GM10266 (cell line): ENCODE results near the gene BAX.
A peak's percentile ranks its signal among the peaks of the same experiment; 100 is the strongest.

ENCODE experiments used
- DNase-seq: peaks from one replicate; pipeline ENCODE4 v3.0.0; 2012; ENCODE audit errors: extremely low spot score
- TF ChIP-seq, protein P1 (sequence below): IDR thresholded peaks from 2 replicates; pipeline ENCODE4 v1.5.1; 2012; ENCODE audit warnings: mild to moderate bottlenecking, low read depth; ENCODE audit not compliant: control insufficient read depth, insufficient read depth; ENCODE audit errors: missing control alignments

Gene BAX

DNA sequence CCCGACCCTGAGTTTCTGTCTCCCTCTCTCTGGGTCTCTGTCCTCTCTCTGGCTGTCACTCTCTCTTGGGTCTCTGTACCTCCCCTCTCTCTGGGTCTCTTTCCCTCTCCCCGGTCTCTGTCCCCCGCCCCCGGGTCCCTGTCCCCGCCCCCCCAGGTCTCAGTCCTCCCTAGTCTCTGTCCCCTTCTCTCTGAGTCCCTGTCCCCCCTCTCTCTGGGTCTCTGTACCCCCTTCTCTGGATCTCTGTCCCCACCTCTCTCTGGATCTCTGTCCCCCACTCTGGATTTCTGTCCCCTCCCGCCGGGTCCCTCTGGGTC is 8.1 kb downstream of the BAX start:
- DNase-seq: no peak
- TF ChIP-seq, protein P1, sequence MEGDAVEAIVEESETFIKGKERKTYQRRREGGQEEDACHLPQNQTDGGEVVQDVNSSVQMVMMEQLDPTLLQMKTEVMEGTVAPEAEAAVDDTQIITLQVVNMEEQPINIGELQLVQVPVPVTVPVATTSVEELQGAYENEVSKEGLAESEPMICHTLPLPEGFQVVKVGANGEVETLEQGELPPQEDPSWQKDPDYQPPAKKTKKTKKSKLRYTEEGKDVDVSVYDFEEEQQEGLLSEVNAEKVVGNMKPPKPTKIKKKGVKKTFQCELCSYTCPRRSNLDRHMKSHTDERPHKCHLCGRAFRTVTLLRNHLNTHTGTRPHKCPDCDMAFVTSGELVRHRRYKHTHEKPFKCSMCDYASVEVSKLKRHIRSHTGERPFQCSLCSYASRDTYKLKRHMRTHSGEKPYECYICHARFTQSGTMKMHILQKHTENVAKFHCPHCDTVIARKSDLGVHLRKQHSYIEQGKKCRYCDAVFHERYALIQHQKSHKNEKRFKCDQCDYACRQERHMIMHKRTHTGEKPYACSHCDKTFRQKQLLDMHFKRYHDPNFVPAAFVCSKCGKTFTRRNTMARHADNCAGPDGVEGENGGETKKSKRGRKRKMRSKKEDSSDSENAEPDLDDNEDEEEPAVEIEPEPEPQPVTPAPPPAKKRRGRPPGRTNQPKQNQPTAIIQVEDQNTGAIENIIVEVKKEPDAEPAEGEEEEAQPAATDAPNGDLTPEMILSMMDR: no peak

DNA sequence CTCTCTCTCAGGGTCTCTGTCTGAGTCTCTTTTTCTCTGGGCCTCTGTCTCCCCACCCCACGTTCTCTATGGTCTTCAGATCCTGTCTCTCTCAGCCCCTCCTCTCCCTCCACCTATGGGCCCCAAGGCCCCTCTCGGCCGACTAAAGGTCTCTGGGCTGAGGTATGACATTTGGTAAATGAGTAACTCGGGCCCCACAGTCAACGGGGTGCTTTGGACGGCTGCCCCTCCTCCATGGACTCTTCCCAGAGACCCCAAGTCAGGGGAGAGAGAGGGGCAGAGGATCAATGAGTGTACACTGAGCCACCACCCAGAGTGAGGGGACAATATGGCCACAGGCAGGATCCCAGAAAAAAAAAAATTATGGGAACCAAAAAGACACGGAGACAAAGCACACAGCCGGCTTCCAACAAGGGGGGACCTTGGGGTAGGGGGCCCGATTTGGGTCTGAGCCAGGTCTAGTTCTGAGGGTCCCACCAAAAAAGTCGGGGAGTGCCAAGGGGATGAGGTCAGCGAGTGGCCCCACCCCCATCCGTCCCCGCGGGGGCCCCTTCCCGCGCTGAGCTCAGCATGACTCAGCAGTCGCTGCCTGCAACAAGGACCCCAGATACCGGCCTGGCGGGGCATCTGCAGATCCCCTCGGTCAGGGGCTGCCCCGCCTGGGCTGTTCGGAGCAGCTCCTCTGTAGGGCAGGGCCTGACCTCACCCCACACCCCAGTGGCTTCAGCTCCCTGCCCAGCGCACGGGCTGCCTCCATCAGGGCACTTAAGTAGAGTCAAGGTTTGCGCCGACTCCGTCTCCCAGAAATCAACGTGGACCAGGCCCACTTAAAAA is 8.9 kb downstream of the BAX start:
- TF ChIP-seq, protein P1: no peak
- DNase-seq: peak; percentile 87

DNA sequence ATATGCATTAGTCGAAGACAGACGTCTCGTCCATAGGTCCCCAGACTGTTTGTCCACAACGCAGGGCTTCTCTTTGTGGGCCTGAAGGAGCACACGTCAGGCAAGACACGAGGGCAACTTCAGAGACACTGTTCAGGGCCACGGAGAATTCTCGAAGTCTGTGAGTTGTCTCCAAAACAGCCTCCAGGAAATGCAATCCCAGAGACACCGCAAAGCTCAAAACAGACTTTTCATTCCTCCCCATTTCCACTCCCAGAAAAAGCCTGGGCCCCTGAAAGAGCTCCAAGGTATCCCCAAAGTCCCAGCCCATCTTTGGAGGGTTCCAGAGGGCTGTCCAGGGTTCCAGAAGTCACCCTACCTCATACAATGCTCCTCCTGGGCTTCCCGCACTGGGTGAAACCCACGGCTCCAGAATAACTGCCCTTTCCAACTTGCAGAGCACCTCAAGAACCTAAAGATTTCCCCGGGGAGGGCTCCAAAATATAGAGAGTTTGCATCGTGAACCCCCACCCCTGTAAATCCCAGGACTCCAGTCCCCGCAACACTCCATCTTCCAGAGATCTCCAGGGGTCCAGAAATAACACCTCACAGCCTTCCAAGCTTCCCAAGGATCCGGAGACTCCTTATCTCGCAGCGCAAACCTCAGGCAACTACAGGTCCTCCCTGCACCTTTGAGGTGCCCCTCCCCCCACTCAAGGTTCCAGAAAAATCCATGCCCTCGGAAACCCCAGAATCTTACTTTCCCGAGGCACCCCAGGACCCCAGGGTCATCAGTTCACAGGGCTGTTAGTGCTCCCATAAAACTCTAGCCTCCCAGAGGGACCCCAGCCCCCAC is 9.7 kb downstream of the BAX start:
- no peak for DNase-seq
- TF ChIP-seq, protein P1: no peak

DNA sequence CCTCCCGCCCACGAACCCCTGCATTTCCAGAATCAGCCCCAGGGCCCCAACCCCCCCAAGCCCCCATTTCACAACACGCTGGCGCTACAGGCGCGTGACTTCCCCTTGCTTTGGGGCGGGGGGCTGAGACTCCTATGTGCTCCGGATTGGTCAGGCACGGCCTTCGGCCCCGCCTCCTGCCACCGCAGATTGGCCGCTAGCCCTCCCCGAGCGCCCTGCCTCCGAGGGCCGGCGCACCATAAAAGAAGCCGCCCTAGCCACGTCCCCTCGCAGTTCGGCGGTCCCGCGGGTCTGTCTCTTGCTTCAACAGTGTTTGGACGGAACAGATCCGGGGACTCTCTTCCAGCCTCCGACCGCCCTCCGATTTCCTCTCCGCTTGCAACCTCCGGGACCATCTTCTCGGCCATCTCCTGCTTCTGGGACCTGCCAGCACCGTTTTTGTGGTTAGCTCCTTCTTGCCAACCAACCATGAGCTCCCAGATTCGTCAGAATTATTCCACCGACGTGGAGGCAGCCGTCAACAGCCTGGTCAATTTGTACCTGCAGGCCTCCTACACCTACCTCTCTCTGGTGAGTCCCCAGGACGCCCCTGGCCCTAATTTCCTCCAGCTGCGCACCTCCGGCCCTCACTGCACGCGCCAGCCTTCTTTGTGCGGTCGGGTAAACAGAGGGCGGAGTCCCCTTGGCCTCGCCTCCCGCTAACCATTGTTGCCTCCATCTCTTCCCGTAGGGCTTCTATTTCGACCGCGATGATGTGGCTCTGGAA is 10.5 kb downstream of the BAX start, which contains the start of gene FTL:
FTL (plus strand) TSS at position 270 of the 766 bp plus-strand sequence; CDS start at position 469, 199 bp downstream.
- peak; percentile 97 for DNase-seq
- TF ChIP-seq, protein P1: no peak

DNA sequence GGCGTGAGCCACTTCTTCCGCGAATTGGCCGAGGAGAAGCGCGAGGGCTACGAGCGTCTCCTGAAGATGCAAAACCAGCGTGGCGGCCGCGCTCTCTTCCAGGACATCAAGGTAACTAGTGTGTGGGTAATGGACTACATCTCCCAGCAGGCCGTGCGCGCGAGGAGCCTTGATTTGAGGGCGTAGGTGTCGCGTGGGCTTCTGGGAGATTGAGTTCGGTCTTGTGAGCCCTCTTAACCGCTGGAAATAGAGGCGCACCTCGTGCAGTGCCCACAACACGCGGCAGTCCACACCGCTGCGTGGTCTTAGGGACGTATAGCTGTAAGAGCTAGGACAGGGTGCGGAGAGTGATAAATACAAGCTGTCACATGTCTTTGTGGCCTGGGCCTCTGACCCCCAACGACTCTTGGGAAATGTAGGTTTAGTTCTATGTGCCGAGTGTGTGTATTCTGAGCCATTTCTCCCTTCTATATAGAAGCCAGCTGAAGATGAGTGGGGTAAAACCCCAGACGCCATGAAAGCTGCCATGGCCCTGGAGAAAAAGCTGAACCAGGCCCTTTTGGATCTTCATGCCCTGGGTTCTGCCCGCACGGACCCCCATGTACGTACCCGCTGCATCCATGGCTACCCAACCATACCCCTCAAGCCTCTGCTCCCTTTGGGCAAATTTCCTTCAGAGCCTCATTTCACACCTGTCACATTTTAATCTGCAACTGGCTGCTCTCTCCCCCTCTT is 11.3 kb downstream of the BAX start:
- TF ChIP-seq, protein P1: no peak
- DNase-seq: peak; percentile 82

DNA sequence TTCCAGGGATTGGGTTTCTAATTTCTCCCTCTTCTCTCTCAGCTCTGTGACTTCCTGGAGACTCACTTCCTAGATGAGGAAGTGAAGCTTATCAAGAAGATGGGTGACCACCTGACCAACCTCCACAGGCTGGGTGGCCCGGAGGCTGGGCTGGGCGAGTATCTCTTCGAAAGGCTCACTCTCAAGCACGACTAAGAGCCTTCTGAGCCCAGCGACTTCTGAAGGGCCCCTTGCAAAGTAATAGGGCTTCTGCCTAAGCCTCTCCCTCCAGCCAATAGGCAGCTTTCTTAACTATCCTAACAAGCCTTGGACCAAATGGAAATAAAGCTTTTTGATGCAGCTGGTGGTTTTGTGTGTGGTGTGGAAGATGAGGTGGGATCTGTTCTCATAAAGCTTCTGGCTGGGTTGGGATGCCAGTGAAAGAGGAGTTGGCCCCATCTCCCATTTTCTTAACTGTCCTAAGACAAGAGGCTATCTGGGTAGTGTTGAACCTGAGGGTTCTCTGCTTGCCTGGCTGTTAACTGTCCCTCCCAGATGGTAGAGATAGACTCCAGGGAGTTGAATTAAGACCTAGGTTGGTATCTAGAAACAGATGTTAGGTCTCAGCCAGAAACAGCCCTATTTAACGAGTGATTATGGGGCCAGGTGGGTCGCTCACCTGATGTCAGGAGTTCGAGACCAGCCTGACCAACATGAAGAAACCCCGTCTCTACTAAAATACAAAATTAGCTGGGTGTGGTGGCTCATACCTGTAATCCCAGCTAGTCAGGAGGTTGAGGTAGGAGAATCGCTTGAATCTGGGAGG is 12.1 kb downstream of the BAX start:
- TF ChIP-seq, protein P1: no peak
- no peak for DNase-seq
